Fibroblast of gingiva (primary cell): Measurements from ENCODE around the gene RCAN1.
"Not testable (repeated sequence)": the region's sequence is repeated elsewhere in the genome, so short reads cannot be mapped to it uniquely, and the experiment has no call there.

Experiments
- DNase-seq: peaks from one replicate; pipeline ENCODE4 v3.0.0-alpha.2; 2011; ENCODE audit warnings: low read depth

Gene RCAN1

GRCh38 chr21:34621434-34622350 is 6.8 kb upstream of the RCAN1 start:
- DNase-seq, result no peak

GRCh38 chr21:34619841-34620665 is 5.1 kb upstream of the RCAN1 start:
- DNase-seq, result no peak

GRCh38 chr21:34618941-34619340 is 4.0 kb upstream of the RCAN1 start:
- DNase-seq, result no peak

- no peak for DNase-seq
Measured at GRCh38 chr21:34617753-34618339, 2.9 kb upstream of the RCAN1 start.

DNA sequence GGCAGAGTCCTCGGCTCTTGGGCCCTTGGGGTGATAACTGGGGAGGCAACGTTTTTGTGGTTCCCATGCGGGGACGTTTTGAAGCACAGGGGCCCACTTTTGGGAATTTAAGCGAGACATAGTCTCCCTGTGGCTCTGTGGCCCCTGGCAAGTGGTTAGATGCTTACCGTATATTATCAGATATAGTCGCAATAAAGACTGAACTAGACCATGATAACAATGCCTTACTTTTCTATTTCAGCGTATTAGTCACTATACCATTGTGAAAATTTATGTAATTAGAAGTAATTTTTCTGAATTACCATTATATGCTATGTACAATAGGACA is 538 bp upstream of the RCAN1 start:
- DNase-seq, result no peak

GRCh38 chr21:34613679-34614627 is 960 bp downstream of the RCAN1 start:
- peak; percentile 3 for DNase-seq

DNA sequence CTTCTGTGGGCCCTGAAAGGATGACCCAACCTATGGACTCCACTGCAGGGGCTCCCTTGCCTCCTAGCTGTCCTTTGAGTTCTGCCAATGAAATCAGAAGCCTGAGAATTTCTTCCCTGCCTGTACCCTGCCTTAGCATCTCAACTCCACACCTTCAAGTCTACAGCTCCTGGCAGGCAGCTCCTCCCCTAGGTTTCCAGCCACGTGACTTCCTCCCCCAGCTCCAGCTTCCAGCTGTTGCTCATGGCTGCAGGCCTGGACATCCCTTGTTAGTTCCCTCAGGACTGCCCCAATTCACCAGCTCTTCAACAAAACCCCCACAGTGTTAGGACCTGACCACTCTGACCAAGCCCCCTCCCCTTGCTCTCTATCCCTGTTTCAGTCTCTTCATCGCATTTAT is 2.4 kb downstream of the RCAN1 start:
- DNase-seq, result no peak

DNA sequence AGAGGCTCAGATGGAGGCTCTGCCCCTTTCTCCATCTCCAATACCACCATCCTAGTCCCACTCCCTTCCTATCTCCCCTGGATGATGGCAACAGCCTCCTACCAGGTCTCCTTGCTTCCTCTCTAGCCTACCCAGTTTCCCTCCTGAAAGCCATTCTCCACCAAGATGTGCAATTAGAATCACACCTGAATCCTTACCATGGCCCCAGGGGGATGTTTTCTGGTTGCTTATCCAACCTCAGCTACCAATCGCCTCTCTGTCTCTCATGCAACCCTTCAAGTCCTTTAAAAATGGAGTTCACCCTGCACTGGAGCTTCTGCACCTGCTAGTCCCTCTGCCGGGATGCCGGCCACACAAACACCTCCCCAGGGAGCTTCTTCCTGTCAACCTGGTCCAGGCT is 2.9 kb downstream of the RCAN1 start:
- DNase-seq, result no peak

GRCh38 chr21:34611528-34611927 is 3.4 kb downstream of the RCAN1 start:
- no peak for DNase-seq

- no peak for DNase-seq
Measured at GRCh38 chr21:34609933-34610549, 4.9 kb downstream of the RCAN1 start.

- DNase-seq, result no peak
Measured at GRCh38 chr21:34609244-34609932, 5.5 kb downstream of the RCAN1 start.

DNA sequence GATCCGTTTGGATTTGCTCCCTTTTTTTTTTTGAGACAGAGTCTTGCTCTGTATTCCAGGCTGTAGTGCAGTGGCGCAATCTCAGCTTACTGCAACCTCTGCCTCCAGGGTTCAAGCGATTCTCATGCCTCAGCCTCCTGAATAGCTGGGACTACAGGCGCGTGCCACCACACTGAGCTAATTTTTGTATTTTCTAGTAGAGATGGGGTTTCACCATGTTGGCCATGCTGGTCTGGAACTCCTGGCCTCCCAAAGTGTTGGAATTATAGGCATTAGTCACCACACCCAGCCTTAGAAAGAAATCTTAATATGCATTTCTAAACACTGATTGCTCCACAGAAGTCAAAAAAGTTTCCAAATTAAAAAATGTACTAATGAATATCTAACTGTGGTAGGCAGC is 7.5 kb downstream of the RCAN1 start:
- DNase-seq, result not testable (repeated sequence)

GRCh38 chr21:34606621-34607020 is 8.3 kb downstream of the RCAN1 start:
- DNase-seq, result no peak

DNA sequence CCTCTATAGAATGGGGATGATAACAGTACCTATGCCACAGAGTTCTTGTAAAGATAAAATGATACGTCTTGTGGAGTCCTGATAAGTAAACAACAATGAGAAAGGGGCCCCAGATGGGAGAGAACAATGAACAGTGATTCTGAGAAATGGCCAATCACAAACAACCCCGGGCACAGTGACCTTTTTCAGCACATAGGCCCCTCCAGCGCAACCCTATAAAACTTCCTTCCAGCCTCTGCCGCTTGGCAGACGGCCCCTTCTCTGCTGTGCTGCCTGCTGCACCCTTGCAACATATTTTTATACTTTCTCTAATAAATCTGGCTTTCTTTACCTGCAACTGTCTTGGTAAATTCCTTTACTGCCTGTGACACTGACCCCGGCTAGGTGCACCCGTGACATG is 8.9 kb downstream of the RCAN1 start:
- DNase-seq, result no peak

DNA sequence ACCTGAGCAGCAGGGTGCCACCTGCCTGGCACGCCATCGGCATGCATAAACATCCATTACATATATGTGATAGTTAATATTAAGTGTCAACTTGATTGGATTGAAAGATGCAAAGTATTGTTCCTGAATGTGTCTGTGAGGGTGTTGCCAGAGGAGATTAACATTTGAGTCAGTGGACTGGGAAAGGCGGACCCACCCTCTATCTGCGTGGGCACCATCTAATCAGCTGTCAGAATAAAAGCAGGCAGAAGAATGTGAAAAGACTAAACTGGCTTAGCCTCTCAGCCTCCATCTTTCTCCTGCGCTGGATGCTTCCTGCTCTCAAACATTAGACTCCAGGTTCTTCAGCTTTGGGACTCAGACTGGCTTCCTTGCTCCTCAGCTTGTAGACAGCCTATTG is 10.0 kb downstream of the RCAN1 start:
- DNase-seq, result not testable (repeated sequence)

GRCh38 chr21:34604556-34604955 is 10.4 kb downstream of the RCAN1 start:
- DNase-seq, result no peak

GRCh38 chr21:34603710-34604057 is 11.2 kb downstream of the RCAN1 start:
- no peak for DNase-seq

DNA sequence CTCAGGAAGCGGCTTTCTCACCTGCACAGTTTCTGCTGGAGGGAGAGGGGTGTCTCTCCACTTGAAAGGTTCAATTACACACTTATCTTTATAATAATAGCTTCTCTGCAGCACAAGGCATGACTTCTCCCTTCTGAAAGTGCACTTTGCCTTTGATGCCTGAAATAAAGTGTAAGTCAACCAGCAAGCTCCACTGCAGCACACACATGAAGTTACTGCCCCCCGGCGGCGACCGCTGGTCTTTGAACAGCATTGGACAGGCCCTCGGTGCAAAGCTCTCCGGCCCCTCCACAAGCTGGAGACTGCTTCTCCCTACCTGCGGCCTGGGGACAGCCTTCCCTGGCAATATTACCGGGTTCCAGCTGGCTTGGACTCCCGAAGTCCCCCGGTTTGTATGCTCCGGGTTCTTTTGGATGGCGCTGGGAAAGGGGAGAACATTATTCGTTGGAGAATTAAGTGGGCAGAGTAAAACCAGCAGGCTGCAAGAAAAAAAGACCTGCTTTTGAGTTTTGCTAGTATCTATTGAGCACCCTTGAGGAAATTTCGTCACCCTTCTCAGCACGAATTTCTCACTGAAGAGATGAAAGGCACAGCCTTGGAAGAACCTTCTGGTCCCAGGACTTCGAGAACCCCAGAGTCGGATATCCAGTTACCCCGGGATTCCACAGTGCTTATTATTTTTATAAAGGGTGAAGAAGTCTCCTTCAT is 11.8 kb downstream of the RCAN1 start:
- peak; percentile 62 for DNase-seq

GRCh38 chr21:34602061-34602460 is 12.9 kb downstream of the RCAN1 start:
- DNase-seq, result no peak

DNA sequence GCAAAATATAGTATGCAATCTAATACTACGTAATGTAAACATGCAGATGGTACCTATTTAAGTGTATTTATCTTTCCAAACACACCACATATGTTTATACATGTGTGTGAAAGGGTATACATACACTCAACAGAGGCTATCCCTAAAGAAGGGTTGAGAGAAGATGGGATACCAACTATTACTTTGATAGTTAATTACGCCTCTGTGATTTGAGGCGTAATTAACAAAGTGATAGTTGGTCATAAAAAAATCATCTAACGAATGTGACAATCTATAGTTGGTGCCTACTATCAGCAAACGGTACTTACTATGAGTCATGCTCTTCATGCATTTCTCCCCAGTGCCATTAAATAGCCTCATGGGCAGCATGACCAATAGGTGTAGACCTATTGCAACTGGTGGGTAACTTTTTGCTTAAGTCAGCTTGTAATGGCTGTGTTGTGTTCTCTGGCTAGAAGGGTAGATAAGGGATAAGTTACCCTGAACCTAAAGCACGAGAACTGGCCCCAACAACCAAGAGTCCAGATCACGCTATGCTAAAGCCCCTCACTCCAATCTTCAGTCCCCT is 15.3 kb downstream of the RCAN1 start:
- DNase-seq, result no peak
